CD4-positive, alpha-beta T cell treated with Interleukin-21 for 1 hour (primary cell): Measurements from ENCODE around the gene PRKX.
"Not testable (repeated sequence)": the region's sequence is repeated elsewhere in the genome, so short reads cannot be mapped to it uniquely, and the experiment has no call there.

ENCODE experiments used
- DNase-seq: peaks from one replicate; pipeline ENCODE4 v3.0.0-alpha.2; 2020

PRKX gene

DNA sequence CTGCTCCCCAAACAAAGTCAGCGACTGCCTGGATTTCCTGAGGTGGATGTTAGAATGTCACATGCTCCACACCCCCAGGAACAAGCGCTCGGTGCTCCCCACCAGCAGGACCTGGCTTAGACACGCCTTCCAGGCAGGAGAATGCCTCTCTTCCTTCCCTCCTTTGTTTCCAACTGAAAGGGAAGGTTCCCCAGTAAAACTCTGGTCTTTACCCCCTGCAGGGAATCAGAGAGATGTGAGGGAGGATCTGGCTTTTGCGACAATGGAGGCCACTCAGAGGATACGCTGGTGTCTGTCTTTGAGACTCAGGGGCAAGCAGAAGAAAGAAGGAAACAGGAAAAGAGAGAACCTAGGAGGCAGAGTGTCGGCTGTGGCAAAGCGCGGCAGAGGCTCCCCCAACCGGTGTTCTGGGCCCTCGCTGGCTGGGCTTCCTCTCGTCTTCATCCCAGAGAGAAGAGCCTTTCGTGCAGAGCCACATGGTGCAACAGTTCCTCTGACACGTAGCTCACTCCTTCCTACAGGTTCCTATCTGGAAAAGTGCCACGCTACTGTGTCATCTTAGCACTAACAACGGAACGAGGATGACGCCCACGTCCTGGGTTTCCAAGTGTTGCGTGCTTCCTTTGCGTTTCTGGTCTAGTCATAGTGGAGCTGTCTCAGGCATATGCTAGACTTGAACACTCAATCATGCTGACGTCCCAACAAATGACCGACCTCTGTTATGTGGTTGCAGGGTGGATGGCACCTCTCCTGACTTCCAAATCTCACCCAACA, 73.4 kb downstream of the PRKX start:
- not testable (repeated sequence) for DNase-seq

DNA sequence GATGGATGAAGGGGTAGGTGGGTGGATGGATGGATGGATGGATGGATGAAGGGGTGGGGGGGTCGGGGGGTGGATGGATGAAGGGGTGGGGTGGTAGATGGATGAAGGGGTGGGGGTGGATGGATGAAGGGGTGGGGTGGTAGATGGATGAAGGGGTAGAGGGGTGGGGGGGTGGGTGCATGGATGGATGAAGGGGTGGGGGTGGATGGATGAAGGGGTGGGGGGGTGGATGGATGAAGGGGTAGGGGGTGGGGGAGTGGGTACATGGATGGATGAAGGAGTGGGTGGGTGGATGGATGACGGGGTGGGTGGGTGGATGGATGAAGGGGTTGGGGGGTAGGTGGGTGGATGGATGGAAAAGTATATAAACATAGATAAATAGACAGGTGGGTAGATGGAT, 74.2 kb downstream of the PRKX start:
- no peak for DNase-seq

DNA sequence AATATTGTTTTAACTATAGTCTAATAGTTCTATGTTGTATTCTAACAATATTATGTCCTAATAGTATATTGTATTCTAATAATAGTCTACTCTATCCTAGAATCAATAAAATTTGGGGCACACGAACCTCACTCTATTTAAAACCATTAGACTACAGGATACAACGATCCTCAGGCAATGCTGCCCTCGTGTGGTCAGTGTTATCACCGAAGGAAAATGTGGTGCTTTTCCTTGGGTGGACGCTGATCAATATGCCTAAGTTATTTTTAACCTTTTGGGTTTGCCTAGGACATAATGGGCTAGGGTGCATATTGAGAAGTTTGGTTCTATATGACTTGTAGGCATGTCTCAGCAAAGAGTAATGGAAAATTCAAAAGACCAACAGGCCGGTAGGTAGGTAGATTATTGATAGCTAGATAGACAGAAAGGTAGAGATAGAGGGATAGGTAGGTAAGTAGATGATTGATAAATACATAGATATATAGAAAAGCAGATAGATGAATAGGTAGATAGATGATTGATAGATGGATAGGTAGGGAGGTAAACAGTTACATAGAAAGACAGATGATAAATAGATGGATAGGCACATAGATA, 75.1 kb downstream of the PRKX start:
- DNase-seq = peak; percentile 23

DNA sequence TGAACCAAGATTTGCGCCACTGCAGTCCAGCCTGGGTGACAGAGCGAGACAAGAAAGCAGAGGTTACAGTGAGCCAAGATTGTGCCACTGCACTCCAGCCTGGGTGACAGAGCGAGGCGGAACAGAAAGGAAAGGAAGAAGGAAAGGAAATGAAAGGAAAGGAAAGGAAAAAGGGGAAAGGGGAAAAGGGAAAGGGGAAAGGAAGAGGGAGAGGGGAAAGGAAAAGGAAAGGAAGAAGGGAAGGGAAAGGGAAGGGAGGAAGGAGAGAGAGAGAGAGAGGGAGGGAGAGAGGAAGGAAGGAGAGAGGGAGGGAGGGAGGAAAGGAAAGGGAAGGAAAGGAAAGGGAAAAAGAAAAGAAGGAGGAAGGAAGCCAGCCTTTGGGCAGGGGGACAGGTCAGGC, 76.6 kb downstream of the PRKX start:
- no peak for DNase-seq

DNA sequence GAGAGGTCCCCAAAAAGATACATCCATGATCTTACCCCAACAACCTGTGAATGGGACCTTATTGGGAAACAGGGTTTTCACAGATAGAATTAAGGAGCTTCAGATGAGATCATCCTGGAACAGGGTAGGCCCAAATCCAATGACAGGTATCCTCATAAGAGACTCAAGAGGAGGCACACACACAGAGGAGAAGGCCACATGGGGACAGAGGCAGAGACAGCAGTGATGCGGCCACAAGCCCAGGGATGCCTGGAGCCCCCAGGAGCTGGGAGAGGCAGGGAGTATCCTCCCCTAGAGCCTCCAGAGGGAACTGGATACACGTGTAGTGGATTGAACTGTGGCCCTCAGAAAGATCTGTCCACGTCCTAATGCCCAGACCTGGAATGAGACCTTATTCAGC, 82.3 kb downstream of the PRKX start:
- DNase-seq = no peak

DNA sequence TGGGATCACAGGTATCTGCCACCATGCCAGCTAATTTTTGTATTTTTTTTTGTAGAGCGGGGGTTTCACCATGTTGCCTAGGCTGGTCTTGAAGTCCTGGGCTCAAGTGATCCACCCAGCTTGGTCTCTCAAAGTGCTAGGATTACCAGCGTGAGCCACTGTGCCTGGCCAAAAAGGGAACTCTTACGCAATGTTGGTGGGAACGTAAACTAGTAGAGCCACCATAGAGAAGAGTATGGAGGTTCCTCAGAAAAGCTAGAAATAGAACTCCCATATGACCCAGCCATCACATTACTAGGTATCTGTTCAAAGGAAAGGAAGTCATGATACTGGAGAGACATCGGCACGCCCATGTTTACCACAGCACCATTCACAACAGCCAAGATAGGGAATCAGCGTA, 85.9 kb downstream of the PRKX start:
- no peak for DNase-seq

DNA sequence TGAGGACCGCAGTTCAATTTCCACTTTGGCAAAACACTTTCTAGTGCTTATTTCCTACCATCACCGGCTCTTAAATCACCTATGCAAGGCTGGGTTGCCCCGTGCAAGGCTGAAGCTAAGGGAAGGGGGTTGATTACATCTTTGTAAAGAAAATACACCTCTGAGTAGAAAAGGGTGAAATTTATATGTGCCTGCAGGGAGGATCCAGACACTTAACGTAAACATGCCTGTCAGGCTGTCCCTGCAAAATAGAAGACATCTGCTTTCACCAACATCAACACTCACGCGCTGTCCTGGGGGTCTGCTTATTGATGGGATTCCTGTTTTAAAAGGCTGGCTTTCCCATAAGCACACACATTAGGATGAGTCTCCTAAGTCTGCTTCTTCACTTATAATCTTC, 92.0 kb downstream of the PRKX start:
- DNase-seq = no peak

DNA sequence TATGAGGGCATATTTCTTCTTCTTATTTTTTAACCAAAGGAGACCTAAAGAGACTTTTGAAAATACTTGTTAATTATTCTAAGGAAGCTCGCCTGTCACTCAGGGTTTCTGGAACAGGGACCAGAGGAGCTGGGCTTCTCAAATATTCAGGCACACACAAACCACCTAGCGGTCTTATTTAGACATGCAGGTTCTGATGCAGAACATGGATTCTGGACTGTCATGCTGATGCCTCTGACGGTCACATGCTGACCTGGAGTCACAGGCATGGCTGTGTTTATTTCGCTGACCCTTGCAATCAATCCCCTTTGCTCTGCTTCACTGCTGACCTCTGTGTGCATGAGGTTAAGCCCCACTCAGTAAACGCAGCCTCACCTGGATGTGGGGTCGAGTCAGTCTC, 101.7 kb downstream of the PRKX start:
- DNase-seq = not testable (repeated sequence)

DNA sequence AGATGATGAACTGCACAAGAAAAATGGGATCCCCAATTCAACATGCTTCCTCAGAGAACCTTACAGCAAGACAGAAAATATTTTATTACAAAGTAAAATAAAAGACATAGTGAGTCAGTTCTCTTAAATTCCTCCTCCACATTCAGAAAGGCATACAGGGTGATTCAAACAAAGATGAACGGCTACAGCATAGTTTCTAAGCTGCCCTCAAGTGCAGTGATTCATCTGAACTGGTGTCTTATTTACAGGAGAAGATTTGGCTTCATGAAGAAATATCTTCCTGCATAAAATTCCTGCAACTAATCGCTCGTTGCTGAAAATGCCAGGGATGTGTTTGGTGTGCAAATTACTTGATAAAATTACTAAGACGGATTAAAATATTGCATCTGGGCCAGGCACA, 103.6 kb downstream of the PRKX start:
- no peak for DNase-seq

DNA sequence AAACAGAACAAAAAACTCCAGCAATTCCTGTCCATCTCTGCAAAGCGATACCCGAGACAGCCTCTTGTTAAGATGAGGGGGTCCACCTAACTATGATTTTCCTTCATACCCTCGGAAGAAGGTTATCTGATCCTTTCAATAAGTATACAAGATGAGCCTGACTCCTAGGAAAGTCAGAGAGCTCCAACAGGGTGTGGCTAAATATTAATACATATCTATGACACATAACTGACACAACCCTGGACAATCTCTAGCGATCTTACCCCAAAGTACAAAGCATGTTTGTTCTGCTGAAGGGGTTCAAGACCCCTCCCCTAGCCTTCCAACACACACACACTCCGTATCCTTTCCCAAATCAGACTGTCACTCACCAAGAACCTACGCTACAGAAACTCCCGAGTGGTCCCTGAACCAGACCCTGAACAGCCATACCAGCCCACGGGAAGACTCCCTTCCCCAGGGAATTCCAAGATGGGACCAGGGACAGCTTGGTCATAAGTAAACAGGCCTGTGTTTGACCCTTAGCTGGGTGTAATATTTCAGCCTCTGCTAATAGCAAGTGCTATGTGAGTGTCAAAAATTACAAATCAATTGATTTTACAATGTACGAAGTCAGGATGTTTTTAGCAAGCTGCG, 110.3 kb downstream of the PRKX start:
- DNase-seq = no peak

DNA sequence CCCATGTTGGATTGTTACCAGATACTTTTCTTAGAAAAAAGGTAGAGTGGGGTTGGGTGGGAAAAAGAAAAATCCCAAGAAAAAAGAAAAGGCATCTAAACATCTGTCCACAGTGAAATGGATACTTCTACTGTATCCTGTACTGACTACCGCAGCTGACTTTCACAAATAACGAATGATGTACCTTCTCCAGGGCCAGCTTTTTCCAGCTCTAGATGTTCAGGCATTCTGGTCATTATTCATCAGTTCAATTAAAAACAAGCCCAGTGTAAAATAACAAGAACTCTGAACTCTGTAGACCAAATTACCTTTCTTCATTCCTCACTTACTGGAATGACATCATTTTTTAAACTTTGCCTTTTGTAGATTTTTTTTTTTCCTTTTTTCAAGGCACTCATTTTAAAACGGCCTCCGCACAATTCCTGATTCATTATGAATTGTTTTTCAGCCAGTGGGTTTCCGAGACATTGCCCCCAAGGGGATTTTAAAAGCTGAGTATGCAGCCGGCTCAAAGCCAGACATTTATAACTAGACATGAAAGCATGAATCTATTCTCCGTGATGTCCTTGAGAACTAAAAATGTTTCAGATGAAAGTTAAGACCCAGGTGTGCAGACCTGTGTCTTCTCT, 113.5 kb downstream of the PRKX start:
- DNase-seq = no peak

DNA sequence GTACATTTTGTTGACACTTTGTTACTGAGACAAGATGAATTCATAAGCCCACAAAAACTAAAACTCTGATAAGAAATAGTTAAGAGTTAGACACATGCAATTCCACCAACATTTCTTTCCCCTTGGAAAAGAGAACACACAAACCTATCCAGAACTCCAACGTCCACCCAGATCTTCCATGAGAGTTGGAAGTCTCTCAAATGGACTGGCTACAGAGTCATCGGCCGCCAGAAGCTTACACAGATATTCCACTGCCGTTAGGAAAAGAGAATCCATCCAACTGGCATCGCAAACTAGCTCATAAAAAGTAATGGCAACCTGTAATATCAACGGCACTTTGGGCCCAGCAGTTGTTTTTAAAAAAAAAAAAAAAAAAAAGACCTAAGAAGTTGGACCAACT, 114.7 kb downstream of the PRKX start:
- no peak for DNase-seq

DNA sequence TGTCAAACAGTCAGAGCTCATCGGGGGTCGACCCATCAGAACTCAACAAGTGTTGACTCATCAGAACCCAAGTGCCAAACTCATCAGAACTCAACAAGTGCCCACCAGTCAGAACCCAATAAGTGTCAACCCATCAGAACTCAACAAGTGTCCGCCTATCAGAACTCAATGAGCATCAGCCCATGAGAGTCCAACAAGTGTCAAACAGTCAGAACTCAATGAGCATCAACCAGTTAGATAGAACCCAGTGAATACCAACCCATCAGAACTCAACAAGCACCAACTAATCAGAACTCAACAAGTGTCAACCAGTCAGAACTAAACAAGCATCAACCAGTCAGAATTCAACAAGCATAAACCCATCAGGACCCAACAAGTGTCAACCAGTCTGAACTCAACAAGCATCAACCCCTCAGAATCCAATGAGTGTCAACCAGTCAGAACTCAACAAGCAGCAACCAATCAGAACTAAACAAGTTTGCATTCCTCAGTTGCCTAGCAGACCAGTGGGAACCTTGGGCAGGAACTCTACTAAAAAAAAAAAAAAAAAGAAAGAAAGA, 115.3 kb downstream of the PRKX start:
- DNase-seq = no peak

DNA sequence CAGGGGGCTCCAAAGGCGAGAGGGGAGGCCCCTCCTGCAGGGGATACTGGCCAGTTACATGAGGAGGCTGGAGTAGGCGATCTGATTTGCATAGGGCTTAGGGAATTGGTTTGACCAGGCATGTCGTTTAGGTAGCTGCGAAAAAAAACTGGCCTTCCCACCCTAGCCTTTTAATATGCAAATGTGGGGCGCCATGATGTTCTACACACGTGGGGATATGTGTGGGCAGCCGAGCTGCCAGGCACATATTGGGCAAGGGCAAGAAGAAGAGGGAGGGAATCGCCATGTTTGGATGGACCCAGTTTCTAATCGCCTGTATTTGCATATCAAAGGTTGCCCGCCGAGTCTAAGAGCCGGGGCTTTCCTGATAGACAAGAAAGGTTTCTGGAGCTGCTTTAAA, 121.3 kb downstream of the PRKX start:
- no peak for DNase-seq

DNA sequence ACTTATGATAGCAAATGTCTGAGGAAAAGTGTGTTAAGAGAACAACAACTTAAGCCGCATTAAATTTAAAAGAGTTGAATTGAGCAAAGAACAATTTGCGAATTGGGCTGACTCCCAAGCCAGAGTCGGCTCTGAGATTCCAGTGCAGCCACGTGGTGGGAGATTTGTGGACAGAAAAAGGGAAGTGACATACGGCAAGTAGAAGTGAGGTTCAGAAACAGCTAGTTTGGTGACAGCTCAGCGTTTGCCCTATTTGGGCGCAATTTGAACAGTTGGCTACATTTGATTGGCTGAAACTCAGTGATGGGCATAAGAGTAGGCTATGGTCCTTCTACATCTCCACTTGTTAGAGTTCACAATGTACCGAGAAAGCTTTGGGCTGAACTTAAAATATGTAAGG, 124.0 kb downstream of the PRKX start:
- DNase-seq = no peak

DNA sequence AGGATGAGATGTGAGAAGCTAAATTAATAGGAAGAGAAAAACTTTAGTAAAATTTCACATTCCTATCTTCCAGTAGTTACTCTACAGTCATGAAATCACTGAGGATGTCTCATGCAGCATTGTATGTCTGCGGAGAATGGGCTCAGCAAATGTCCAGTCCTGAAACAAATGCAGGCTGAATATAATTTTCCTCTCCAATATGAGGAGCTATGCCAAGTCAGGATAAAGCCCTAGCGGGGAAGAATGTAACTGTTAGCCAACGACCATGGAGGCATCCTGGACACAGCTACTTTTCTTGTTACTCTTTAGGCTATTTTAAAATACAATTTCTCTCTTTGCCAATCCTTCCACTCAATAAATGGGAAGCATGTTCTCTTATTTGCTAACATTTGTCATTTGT, 127.7 kb downstream of the PRKX start:
- no peak for DNase-seq

DNA sequence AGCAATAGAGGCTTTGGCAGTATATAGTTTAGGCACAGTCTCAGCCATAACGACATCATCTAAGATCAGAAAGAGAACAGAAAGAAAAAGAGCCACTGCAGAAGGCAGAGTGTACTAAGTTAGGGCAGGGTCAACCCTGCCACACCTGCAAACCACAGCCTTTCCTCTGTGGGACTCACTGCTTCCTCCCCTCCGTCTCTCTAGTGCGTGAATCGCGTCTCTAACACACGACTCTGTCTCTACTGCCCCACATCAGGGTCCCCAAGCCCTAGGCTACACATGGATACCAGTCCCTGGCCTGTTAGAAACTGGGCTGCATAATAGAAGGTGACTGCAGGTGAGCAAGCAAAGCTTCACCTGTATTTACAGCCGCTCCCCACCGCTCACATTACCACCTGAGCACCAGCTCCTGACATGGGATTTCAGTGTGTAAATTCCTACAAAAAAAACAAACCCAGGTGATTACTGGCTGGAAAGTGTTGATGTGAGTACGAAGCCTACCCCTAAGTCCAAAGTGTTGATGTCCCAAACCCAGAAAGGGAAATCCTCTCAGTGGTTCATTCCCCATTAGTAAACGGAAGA, 128.9 kb downstream of the PRKX start:
- DNase-seq = no peak

DNA sequence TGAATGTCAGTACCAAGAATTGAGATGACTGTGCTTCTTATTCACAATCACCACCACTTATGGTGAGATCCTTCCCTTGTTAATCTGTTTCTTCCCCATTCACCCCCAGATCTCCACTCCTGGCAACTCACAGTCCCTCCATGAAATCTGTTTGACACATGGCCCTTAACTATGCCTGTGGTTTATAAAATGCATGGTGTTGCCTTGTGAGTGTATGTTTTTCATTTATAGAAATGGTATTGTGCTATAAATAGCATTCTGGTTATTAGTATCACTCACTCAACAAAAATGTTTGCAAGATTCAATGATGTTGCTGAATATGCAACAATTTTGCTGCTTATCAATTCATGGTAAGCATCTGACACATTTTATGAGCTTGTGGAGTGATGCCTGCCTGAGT, 131.0 kb downstream of the PRKX start:
- DNase-seq = no peak

DNA sequence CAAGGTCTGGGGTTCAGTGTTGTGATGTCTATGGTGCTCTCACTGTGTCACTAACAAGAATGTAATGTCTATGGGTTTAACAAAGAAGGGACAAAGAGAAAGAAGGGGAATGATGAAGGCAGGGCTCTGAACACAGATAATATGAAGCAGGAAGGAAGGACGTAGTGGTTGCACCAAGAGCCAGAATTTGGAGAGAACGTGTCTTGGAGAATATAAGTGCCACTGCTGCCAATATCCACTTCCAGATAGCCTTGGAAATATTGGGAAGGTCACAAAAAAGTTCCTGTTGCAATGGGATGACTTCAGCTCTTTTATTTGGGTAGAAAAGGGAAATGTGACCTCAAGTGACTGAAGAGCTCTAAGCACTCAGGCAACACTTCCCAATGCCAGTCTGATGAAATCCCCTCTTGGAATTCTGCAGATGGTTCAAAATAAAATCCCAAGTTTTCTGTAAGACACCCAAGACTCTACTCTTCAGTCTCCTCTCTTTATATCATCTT, 131.8 kb downstream of the PRKX start:
- DNase-seq = no peak

DNA sequence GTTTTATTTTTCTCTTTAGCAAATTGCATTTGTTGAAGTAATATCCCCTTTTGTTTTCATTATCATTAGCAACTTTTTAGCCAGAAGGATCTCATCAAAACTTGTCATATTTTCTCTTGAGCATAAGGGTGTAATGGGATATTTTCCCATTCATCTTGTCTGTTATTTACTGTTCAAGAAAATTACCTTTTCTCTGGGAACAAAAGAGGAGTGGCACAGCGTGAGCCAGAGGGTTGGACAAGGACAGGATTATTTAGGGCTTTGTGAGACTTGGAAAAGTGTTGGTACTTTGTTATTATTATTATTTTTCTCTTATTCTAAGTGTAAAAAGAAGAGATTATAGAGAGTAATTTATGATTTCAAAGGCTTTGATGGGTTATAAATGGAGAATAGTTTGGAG, 135.9 kb downstream of the PRKX start:
- no peak for DNase-seq

DNA sequence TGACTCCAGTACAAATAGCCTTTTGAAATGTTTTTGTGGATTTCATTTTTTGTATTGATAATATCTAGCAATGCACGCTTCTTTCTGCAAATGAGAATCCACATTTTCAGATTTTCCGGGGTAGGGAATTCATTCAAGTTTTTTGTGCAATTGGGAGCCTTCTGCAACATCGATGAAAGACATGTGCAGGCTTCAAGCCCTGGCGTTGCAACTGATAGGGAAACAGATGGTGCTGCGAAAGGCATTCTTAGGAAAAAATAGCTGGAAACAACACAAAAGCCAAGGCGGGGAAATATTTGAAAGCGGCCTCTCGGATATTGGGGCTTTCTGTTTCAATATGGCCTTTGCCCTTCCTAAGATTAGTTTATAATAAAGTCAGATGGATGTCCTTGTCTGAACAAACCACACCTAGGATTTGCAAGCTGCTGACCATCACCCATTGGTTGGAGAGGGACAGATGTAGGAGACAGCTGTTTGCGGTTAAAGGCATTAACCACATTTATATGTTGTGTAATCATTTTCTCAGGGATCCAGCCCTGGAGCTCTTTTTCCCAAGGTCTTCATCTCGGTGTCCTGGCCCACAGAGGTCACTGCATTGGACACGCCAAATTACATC, 136.5 kb downstream of the PRKX start:
- DNase-seq = no peak

DNA sequence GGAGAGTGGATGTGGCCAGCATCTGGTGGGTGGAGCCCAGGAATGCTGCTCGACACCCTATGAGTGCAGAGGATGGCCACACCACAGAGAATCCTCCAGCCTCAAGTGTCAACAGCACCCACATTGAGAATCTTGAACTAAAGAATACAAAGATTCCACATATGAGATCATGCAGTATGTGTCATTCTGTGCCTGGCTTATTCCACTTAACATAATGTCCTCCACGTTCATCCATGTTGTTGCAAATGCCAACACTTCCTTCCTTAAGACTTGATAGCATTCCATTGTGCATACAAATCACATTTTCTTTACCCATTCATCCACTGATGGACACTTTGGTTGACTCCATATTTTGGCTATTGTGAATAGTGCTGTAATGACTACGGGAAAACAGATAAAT, 145.8 kb downstream of the PRKX start:
- DNase-seq = no peak

DNA sequence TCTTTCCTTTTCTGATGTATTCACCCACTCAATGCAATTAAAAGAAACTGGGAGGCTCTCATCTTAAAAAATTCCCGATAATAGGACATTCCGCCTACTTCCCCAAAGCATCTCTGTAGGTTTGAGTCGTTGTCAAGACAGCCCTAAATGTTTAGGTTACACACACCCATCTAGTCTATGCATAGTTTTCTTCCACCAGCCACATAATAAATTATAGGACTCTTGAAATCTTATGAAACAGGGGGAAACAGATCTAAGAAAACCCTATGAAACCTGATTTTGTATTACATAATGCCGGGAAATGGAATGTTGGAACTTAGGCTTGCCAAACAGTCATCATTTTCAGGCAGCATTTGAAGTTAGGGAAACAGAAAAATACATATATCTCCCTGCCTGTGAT, 150.0 kb downstream of the PRKX start:
- DNase-seq = no peak
